Measurements from ENCODE around the gene DENND2C.
"Not testable (repeated sequence)": the region's sequence is repeated elsewhere in the genome, so short reads cannot be mapped to it uniquely, and the experiment has no call there.

DENND2C gene

GRCh38 chr1:114586513-114587047 lies 83.3 kb downstream of the DENND2C start:
- peaks cover 0 to 15% (median 4%) of the 10 kb centered on the region in 3 donors for H3K36me3 ChIP-seq
- DNase-seq, result no peak
- intact Hi-C loops (cut with DNase I; ENCODE audit: low total_unique reads), result no loop called here

GRCh38 chr1:114585231-114585630 lies 84.6 kb downstream of the DENND2C start:
- intact Hi-C loops (cut with DNase I; ENCODE audit: low total_unique reads), result no loop called here
- TF ChIP-seq CTCF (IDR thresholded peaks at IDR 0.05), result no peak
- H3K4me3 ChIP-seq, result no peak overlapping the region
- no peaks in the 10 kb centered on the region for H3K27me3 ChIP-seq
- H3K36me3 ChIP-seq, result peaks cover 0 to 15% (median 3%) of the 10 kb centered on the region in 3 donors
- no peak overlapping the region for H3K27ac ChIP-seq
- H3K9me3 ChIP-seq, result no peaks in the 10 kb centered on the region
- no peak for DNase-seq
- peaks cover 0 to 15% (median 11%) of the 10 kb centered on the region in 4 donors for H3K4me1 ChIP-seq

More at GRCh38 chr1:114586513-114587047, 83.3 kb downstream of the DENND2C start:
- H3K4me1 ChIP-seq, result peaks cover 0 to 6% (median 6%) of the 10 kb centered on the region in 4 donors
- TF ChIP-seq CTCF (IDR thresholded peaks at IDR 0.05), result no peak
- H3K9me3 ChIP-seq, result no peaks in the 10 kb centered on the region
- no peak overlapping the region for H3K27ac ChIP-seq
- H3K4me3 ChIP-seq, result no peak overlapping the region
- H3K27me3 ChIP-seq, result no peaks in the 10 kb centered on the region

GRCh38 chr1:114581335-114582287 lies 88.2 kb downstream of the DENND2C start, which contains the start of gene BCAS2:
TSS of gene BCAS2 (minus strand) at chr1:114581615. CDS start at chr1:114581591, 24 bp downstream.
- Histone ChIP-seq H3K36me3 (peaks cover 16 to 18% (median 17%) of the 10 kb centered on the region in 3 donors), H3K4me3 (peak within 1 kb of the TSS; percentile 65 to 78), H3K27me3 (no peaks in the 10 kb centered on the region), H3K4me1 (peaks cover 0 to 36% (median 23%) of the 10 kb centered on the region in 4 donors), H3K9me3 (no peaks in the 10 kb centered on the region), H3K27ac (peak within 1 kb of the TSS; percentile 87 to 89)
- intact Hi-C loops (cut with DNase I; ENCODE audit: low total_unique reads), result loop anchor here (2.0 kb wide), 1 partner anchor 71 kb away; the partner anchor contains the start of gene TRIM33
- no peak for TF ChIP-seq CTCF (IDR thresholded peaks at IDR 0.05)
- DNase-seq, result peak; percentile 98 to 99

- no peak for DNase-seq
- Histone ChIP-seq H3K36me3 (peaks cover 69 to 86% (median 85%) of the 10 kb centered on the region in 3 donors), H3K4me1 (peaks cover 0 to 12% (median 6%) of the 10 kb centered on the region in 4 donors), H3K27ac (no peak overlapping the region), H3K27me3 (no peaks in the 10 kb centered on the region), H3K4me3 (no peak overlapping the region), H3K9me3 (no peaks in the 10 kb centered on the region)
- intact Hi-C loops (cut with DNase I; ENCODE audit: low total_unique reads), result no loop called here
- TF ChIP-seq CTCF (IDR thresholded peaks at IDR 0.05), result no peak
Observed at GRCh38 chr1:114574365-114574764, 95.5 kb downstream of the DENND2C start.

- Histone ChIP-seq H3K27me3 (no peaks in the 10 kb centered on the region), H3K9me3 (no peaks in the 10 kb centered on the region), H3K36me3 (peaks cover 44 to 49% (median 46%) of the 10 kb centered on the region in 3 donors), H3K27ac (no peak overlapping the region), H3K4me1 (no peaks in the 10 kb centered on the region), H3K4me3 (no peak overlapping the region)
- no peak for TF ChIP-seq CTCF (IDR thresholded peaks at IDR 0.05)
- no peak for DNase-seq
- intact Hi-C loops (cut with DNase I; ENCODE audit: low total_unique reads), result no loop called here
Observed at GRCh38 chr1:114564141-114564540, 105.7 kb downstream of the DENND2C start.

GRCh38 chr1:114562978-114563510 lies 106.8 kb downstream of the DENND2C start:
- H3K27me3 ChIP-seq; H3K4me3 ChIP-seq; DNase-seq; H3K4me1 ChIP-seq; H3K27ac ChIP-seq; H3K9me3 ChIP-seq; intact Hi-C loops (cut with DNase I; ENCODE audit: low total_unique reads): not testable (repeated sequence)
- peaks cover 33 to 38% (median 36%) of the 10 kb centered on the region in 3 donors for H3K36me3 ChIP-seq
